Stomach (tissue), 9 donors: ENCODE data around the gene LRCH1. TPM values are rescaled to one million over a fixed set of nuclear protein-coding genes. Genes with fewer than 3 reads are reported as not detected.

ENCODE experiments used
- DNase-seq, 2 donors: peaks; one replicate each; pipeline versions ENCODE4 v3.0.0 to v3.0.0-alpha.2; 2013 to 2019
- H3K27ac ChIP-seq, 5 donors: fragments of 200-600 bp in 4 of 5; sonication (generic) in 4 of 5; one replicate each; pipeline ENCODE4 v1.5.1; 2013 to 2019; ENCODE audit warnings: mild to moderate bottlenecking in 1 of 5, moderate library complexity in 1 of 5
- H3K27me3 ChIP-seq, 3 donors: fragments of 200-600 bp; sonication (generic); one replicate each; pipeline ENCODE4 v1.5.1; 2017 to 2019; ENCODE audit warnings: mixed run types in 1 of 3
- H3K36me3 ChIP-seq, 4 donors: fragments of 200-600 bp; sonication (generic); 1 replicate in 3 of 4; 2 replicates in 1 of 4; pipeline ENCODE4 v1.5.1; 2016 to 2019
- H3K4me1 ChIP-seq, 4 donors: fragments of 200-600 bp; sonication (generic); one replicate each; pipeline ENCODE4 v1.5.1; 2016 to 2019
- H3K4me3 ChIP-seq, 4 donors: fragments of 200-600 bp; sonication (generic) in 3 of 4; one replicate each; pipeline ENCODE4 v1.5.1; 2016 to 2019; ENCODE audit warnings: mild to moderate bottlenecking in 1 of 4
- H3K9me3 ChIP-seq, 4 donors: fragments of 200-600 bp; sonication (generic); one replicate each; pipeline ENCODE4 v1.5.1; 2016 to 2019
- EP300 ChIP-seq: sonication (generic); formaldehyde crosslinking; IDR thresholded peaks from one replicate; pipeline ENCODE4 v1.6.1; 2017; ENCODE audit warnings: antibody characterized with exemption
- POLR2A ChIP-seq, 4 donors: fragments of 450-650 bp; IDR thresholded peaks; one replicate each; pipeline ENCODE4 v1.6.1; 2016; ENCODE audit warnings: antibody characterized with exemption in 4 of 4, control low read depth in 2 of 4, mild to moderate bottlenecking in 1 of 4, moderate library complexity in 1 of 4
- POLR2AphosphoS5 ChIP-seq, 3 donors: sonication (generic); formaldehyde crosslinking; IDR thresholded peaks; one replicate each; pipeline ENCODE4 v1.6.1; 2016; ENCODE audit warnings: antibody characterized with exemption in 3 of 3
- WGBS, 5 donors: extraction: QIAGEN DNeasy Blood & Tissue Kit in 3 of 5; methylation state at CpG; one replicate each; pipeline versions ENCODE4 v1.1.5 to v1.1.7; 2013 to 2018; 5-methylcytosine and 5-hydroxymethylcytosine counted together
- intact Hi-C: fragments of 100-400 bp; cut with DNase I; formaldehyde crosslinking; loops from one replicate; pipeline ENCODE4 v1.15.1; 2023; ENCODE audit warnings: low total_unique reads
- polyA plus RNA-seq, 3 donors: library from polyadenylated mRNA; stranded (reverse); fragments of 200-250 nt; gene quantifications; one replicate each; pipeline ENCODE4 v1.2.3, GENCODE V29; 2013
- total RNA-seq, 5 donors: library from RNA; depleted of rRNA; stranded (reverse); fragments of >200 nt; gene quantifications; one replicate each; pipeline versions ENCODE4 v1.1.0 to v1.2.3, GENCODE V29; 2014 to 2016
- TF ChIP-seq, protein P1 (sequence below), 7 experiments: fragments of 450-650 bp in 4 of 7; fragments of 200-600 bp in 3 of 7; sonication (generic) in 3 of 7; IDR thresholded peaks; one replicate each; pipeline ENCODE4 v1.5.1; 2016 to 2019; ENCODE audit warnings: antibody characterized with exemption in 7 of 7, control low read depth in 2 of 7, mild to moderate bottlenecking in 1 of 7
- donor health status: healthy with polysubstance abuse.
- donor health status: Bipolar disorder and iron deficiency.
- donor health status: healthy.

LRCH1 gene
- total and polyA plus RNA-seq, 8 donors = 5.4 to 70.6 (median 19.4) TPM

- no peaks in the 10 kb centered on the region for H3K9me3 ChIP-seq
- no peak for DNase-seq
- no peaks in the 10 kb centered on the region for H3K36me3 ChIP-seq
- TF ChIP-seq, protein P1, sequence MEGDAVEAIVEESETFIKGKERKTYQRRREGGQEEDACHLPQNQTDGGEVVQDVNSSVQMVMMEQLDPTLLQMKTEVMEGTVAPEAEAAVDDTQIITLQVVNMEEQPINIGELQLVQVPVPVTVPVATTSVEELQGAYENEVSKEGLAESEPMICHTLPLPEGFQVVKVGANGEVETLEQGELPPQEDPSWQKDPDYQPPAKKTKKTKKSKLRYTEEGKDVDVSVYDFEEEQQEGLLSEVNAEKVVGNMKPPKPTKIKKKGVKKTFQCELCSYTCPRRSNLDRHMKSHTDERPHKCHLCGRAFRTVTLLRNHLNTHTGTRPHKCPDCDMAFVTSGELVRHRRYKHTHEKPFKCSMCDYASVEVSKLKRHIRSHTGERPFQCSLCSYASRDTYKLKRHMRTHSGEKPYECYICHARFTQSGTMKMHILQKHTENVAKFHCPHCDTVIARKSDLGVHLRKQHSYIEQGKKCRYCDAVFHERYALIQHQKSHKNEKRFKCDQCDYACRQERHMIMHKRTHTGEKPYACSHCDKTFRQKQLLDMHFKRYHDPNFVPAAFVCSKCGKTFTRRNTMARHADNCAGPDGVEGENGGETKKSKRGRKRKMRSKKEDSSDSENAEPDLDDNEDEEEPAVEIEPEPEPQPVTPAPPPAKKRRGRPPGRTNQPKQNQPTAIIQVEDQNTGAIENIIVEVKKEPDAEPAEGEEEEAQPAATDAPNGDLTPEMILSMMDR (IDR thresholded peaks at IDR 0.05) = no peak
- no peak for TF ChIP-seq EP300
- TF ChIP-seq POLR2A (IDR thresholded peaks at IDR 0.05) = no peak
- TF ChIP-seq POLR2AphosphoS5 (IDR thresholded peaks at IDR 0.05) = no peak
- no peak overlapping the region for H3K27ac ChIP-seq
- no peaks in the 10 kb centered on the region for H3K4me1 ChIP-seq
- no peak overlapping the region for H3K4me3 ChIP-seq
- no peaks in the 10 kb centered on the region for H3K27me3 ChIP-seq
- intact Hi-C loops = no loop called here
- 82 to 96% (median 89%) methylated on average over 3 of the region's 3 CpGs for WGBS, 5 donors
These were observed 9.7 kb upstream of the LRCH1 start for GRCh38 chr13:46543287-46543686.

- H3K4me3 ChIP-seq = no peak overlapping the region
- H3K4me1 ChIP-seq = no peaks in the 10 kb centered on the region
- H3K27me3 ChIP-seq = no peaks in the 10 kb centered on the region
- intact Hi-C loops = no loop called here
- no peaks in the 10 kb centered on the region for H3K9me3 ChIP-seq
- H3K27ac ChIP-seq = no peak overlapping the region
- no peak for DNase-seq
- H3K36me3 ChIP-seq = no peaks in the 10 kb centered on the region
- 88 to 100% (median 92%) methylated on average over 2 of the region's 2 CpGs for WGBS, 5 donors
- no peak for TF ChIP-seq EP300
- TF ChIP-seq, protein P1 (IDR thresholded peaks at IDR 0.05) = no peak
- no peak for TF ChIP-seq POLR2AphosphoS5 (IDR thresholded peaks at IDR 0.05)
- no peak for TF ChIP-seq POLR2A (IDR thresholded peaks at IDR 0.05)
These were observed 8.8 kb upstream of the LRCH1 start for GRCh38 chr13:46544208-46544607.

DNA sequence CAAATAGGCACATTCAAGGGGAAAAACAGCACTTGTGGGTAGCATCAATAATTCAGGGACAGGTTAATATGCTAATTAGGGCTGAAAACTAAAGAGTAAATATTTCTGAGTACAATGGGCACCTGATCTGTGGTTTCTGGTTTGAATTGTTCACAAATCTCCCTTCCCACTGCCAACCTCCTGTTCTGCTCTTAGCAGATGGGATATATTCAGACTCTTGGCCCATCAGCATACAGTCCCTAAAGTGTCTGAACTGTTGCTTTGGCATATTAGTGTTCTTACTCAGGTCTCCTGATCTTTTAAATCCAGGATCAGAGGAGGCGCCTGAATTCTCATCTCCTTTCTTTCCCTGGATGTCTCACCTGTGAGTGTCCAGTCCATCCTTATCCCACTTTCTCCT is 8.2 kb upstream of the LRCH1 start:
- TF ChIP-seq EP300 = no peak
- no peak for TF ChIP-seq POLR2A (IDR thresholded peaks at IDR 0.05)
- TF ChIP-seq, protein P1 (IDR thresholded peaks at IDR 0.05) = no peak
- no peak for TF ChIP-seq POLR2AphosphoS5 (IDR thresholded peaks at IDR 0.05)
- no peaks in the 10 kb centered on the region for H3K4me1 ChIP-seq
- no peak for DNase-seq
- 85 to 100% (median 89%) methylated on average over 1 of the region's 1 CpG for WGBS, 5 donors
- H3K4me3 ChIP-seq = no peak overlapping the region
- H3K36me3 ChIP-seq = no peaks in the 10 kb centered on the region
- H3K27me3 ChIP-seq = no peaks in the 10 kb centered on the region
- H3K27ac ChIP-seq = no peak overlapping the region
- H3K9me3 ChIP-seq = no peaks in the 10 kb centered on the region
- intact Hi-C loops = loop anchor here (5.0 kb wide), 1 partner anchor 177 kb away; no protein-coding TSS in a partner anchor

DNA sequence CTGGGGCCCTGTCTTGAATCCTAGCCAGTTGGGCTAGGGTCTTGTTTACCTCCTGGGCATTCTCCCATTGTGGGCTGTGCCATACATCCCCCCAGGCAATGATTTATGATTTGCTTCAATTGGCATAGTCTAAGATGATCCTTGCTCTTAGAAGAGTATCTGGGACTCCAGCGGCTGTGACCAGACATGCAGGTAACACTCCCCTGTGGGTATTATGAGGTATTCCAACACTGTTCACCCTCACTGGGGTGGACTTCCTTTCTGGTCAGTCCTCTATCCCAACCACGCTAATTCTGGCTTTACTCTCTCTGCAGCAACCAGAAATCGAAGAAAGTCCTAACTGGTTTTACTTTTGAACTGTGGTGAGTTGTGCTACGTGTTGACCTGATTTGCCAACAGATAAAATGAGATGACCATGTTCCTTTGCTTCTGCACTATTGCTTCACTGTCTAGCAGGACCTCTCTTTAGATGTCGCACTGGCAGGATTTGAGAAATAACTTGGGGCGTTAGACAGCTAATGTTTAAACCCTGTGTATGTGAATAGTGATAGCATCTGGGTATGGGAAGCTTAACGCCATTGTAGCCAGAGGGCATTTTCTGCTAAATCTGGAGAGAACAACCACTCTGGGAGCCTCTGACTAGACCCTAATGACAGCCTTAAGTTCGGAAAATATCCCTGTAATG is 6.7 kb upstream of the LRCH1 start:
- Histone ChIP-seq H3K9me3 (no peaks in the 10 kb centered on the region), H3K4me3 (no peak overlapping the region), H3K27me3 (no peaks in the 10 kb centered on the region), H3K27ac (no peak overlapping the region), H3K36me3 (no peaks in the 10 kb centered on the region), H3K4me1 (peaks cover 0 to 8% (median 2%) of the 10 kb centered on the region in 4 donors)
- 85 to 90% (median 87%) methylated on average over 8 of the region's 8 CpGs for WGBS, 5 donors
- no peak for DNase-seq
- TF ChIP-seq POLR2A (IDR thresholded peaks at IDR 0.05) (no peak), POLR2AphosphoS5 (IDR thresholded peaks at IDR 0.05) (no peak), EP300 (no peak)
- TF ChIP-seq, protein P1 (IDR thresholded peaks at IDR 0.05) = no peak
- intact Hi-C loops = loop anchor here (5.0 kb wide), 1 partner anchor 176 kb away; no protein-coding TSS in a partner anchor
